IMR-90 (cell line): ENCODE measurements around the gene RAB31. TPM values are rescaled to one million over a fixed set of nuclear protein-coding genes. Genes with fewer than 3 reads are reported as not detected.

Experiments used
- ATAC-seq: fragments of 200-7000 bp; cut with Tn5 transposase; 2 replicates; pipeline ENCODE4 v1.9.1; 2020; ENCODE audit warnings: low read depth, mild to moderate bottlenecking, moderate library complexity
- BruUV-seq: library from RNA; stranded (reverse); fragments of 400-500 nt; replicated peaks from 2 replicates; lab custom pipeline; 2021; lab: Mats Ljungman, UMichigan
- CTCF ChIA-PET: fragments of 300-600 bp; formaldehyde crosslinking; extraction: SDS; loops from one replicate; lab custom pipeline; 2021; ENCODE audit warnings: antibody characterized with exemption; lab: Yijun Ruan, JAX
- POLR2A ChIA-PET: fragments of 300-600 bp; sonication (Branson Sonifier 250); formaldehyde crosslinking; loops from one replicate; lab custom pipeline; 2022; ENCODE audit warnings: antibody characterized with exemption; ENCODE audit not compliant: unreplicated experiment; lab: Charles Lee
- DNase-seq: peaks from one replicate; pipeline ENCODE4 v3.0.0; 2013
- H2AFZ ChIP-seq: replicated peaks from 2 replicates; pipeline ENCODE3; 2013; ENCODE audit warnings: low read length, mild to moderate bottlenecking; ENCODE audit not compliant: poor library complexity
- H2AK5ac ChIP-seq: 2 replicates; pipeline ENCODE4 v1.6.1; 2013; ENCODE audit warnings: low read depth, low read length, inconsistent platforms
- H2AK9ac ChIP-seq: replicated peaks from 2 replicates; pipeline ENCODE3; 2013; ENCODE audit warnings: mild to moderate bottlenecking, low read depth, low read length, moderate library complexity; ENCODE audit not compliant: poor library complexity
- H2BK120ac ChIP-seq: 2 replicates; pipeline ENCODE4 v1.6.1; 2013; ENCODE audit warnings: low read depth, low read length, inconsistent platforms
- H2BK15ac ChIP-seq: 3 replicates; pipeline ENCODE4 v1.6.1; 2013; ENCODE audit warnings: low read depth, low read length, inconsistent platforms
- H2BK20ac ChIP-seq: 2 replicates; pipeline ENCODE4 v1.6.1; 2013; ENCODE audit warnings: low read depth, mild to moderate bottlenecking, inconsistent platforms, low read length, moderate library complexity
- H2BK5ac ChIP-seq: 2 replicates; pipeline ENCODE4 v1.6.1; 2013; ENCODE audit warnings: mild to moderate bottlenecking, low read depth, low read length, inconsistent platforms; ENCODE audit not compliant: poor library complexity, severe bottlenecking
- H3K14ac ChIP-seq: replicated peaks from 2 replicates; pipeline ENCODE4 v1.6.1; 2013; ENCODE audit warnings: low read depth, low read length, inconsistent platforms
- H3K18ac ChIP-seq: 2 replicates; pipeline ENCODE4 v1.6.1; 2013; ENCODE audit warnings: low read depth, low read length, control low read depth
- H3K23ac ChIP-seq: 2 replicates; pipeline ENCODE4 v1.6.1; 2013; ENCODE audit warnings: low read depth, low read length, inconsistent platforms
- H3K27ac ChIP-seq: 2 replicates; pipeline ENCODE4 v1.5.1; 2013; ENCODE audit warnings: mild to moderate bottlenecking, control low read depth, low read length; ENCODE audit not compliant: insufficient read depth
- H3K27me3 ChIP-seq: 2 replicates; pipeline ENCODE4 v1.6.1; 2013; ENCODE audit warnings: low read length; ENCODE audit not compliant: control insufficient read depth, insufficient read depth
- H3K36me3 ChIP-seq: 2 replicates; pipeline ENCODE4 v1.6.1; 2013; ENCODE audit warnings: low read length, mixed read lengths; ENCODE audit not compliant: control insufficient read depth, insufficient read depth
- H3K4ac ChIP-seq: 2 replicates; pipeline ENCODE4 v1.6.1; 2013; ENCODE audit warnings: low read depth, low read length, inconsistent platforms
- H3K4me1 ChIP-seq: 2 replicates; pipeline ENCODE4 v1.6.1; 2013; ENCODE audit warnings: low read length, mixed read lengths; ENCODE audit not compliant: control insufficient read depth, insufficient read depth
- H3K4me2 ChIP-seq: 2 replicates; pipeline ENCODE4 v1.6.1; 2013; ENCODE audit warnings: low read depth, mild to moderate bottlenecking, control low read depth, low read length, moderate library complexity
- H3K4me3 ChIP-seq: 2 replicates; pipeline ENCODE4 v1.5.1; 2013; ENCODE audit warnings: low read depth, mild to moderate bottlenecking, control low read depth, low read length, moderate library complexity; ENCODE audit not compliant: insufficient read depth
- H3K56ac ChIP-seq: 2 replicates; pipeline ENCODE4 v1.6.1; 2013; ENCODE audit warnings: low read length, inconsistent platforms; ENCODE audit not compliant: insufficient read depth; ENCODE audit errors: extremely low read depth
- H3K79me1 ChIP-seq, 2 experiments: 2 replicates each; pipeline ENCODE4 v1.6.1; 2013; ENCODE audit warnings: low read length in 2 of 2, inconsistent platforms in 1 of 2, low read depth in 1 of 2
- H3K9ac ChIP-seq: 2 replicates; pipeline ENCODE4 v1.6.1; 2013; ENCODE audit warnings: low read depth, low read length, control low read depth
- H3K9me1 ChIP-seq: 2 replicates; pipeline ENCODE4 v1.6.1; 2013; ENCODE audit warnings: low read length, inconsistent platforms; ENCODE audit not compliant: insufficient read depth
- H3K9me3 ChIP-seq: 2 replicates; pipeline ENCODE4 v1.6.1; 2013; ENCODE audit warnings: low read length; ENCODE audit not compliant: control insufficient read depth, insufficient read depth
- H4K20me1 ChIP-seq: 2 replicates; pipeline ENCODE4 v1.6.1; 2013; ENCODE audit warnings: low read length, inconsistent platforms; ENCODE audit not compliant: insufficient read depth
- H4K5ac ChIP-seq: 2 replicates; pipeline ENCODE4 v1.6.1; 2013; ENCODE audit warnings: mild to moderate bottlenecking, low read depth, low read length, control low read depth
- H4K8ac ChIP-seq, 2 experiments: 2 replicates each; pipeline ENCODE4 v1.6.1; 2013; ENCODE audit warnings: low read depth in 2 of 2, low read length in 2 of 2, control low read depth in 1 of 2, inconsistent platforms in 1 of 2
- H4K91ac ChIP-seq: 2 replicates; pipeline ENCODE4 v1.6.1; 2013; ENCODE audit warnings: low read depth, low read length, inconsistent platforms; ENCODE audit not compliant: insufficient read depth
- CTCF ChIP-seq: conservative IDR thresholded peaks from 2 replicates; pipeline ENCODE4 v1.5.1; 2012; ENCODE audit warnings: mild to moderate bottlenecking, low read depth, low read length, improper control_type of control experiment
- MAZ ChIP-seq: IDR thresholded peaks from 2 replicates; pipeline ENCODE4 v1.6.1; 2012; ENCODE audit warnings: low read depth, mild to moderate bottlenecking, low read length, improper control_type of control experiment, moderate library complexity, borderline replicate concordance
- WGBS, 2 experiments: methylation state at CpG; one replicate each; pipeline versions ENCODE4 v1.1.5 to v1.1.7; 2013; ENCODE audit warnings: missing lambda C conversion rate in 2 of 2; ENCODE audit not compliant: insufficient read length in 1 of 2; ENCODE audit errors: extremely low coverage in 2 of 2; 5-methylcytosine and 5-hydroxymethylcytosine counted together
- dilution Hi-C: fragments of 300-500 bp; cut with HindIII; formaldehyde crosslinking; loops from one replicate; pipeline ENCODE4 v1.14.3; 2018; ENCODE audit warnings: low sequenced_read_pairs; ENCODE audit not compliant: unreplicated experiment
- in situ Hi-C: fragments of 300-500 bp; cut with MboI; formaldehyde crosslinking; loops from 3 replicates; pipeline ENCODE4 v1.14.3; 2019; ENCODE audit warnings: low sequenced_read_pairs, inconsistent platforms, mixed read lengths
- intact Hi-C: fragments of 100-400 bp; cut with micrococcal nuclease; formaldehyde crosslinking; loops from 2 replicates; pipeline ENCODE4 v1.10.0; 2022
- polyA plus RNA-seq, 3 experiments: library from polyadenylated mRNA; depleted of rRNA; stranded (reverse); fragments of >200 nt; gene quantifications; 2 replicates each; pipeline ENCODE4 v1.2.3, GENCODE V29; 2012; ENCODE audit warnings: low replicate concordance in 1 of 3
- total RNA-seq: library from RNA; depleted of rRNA; stranded (reverse); fragments of >200 nt; gene quantifications from 2 replicates; pipeline ENCODE4 v1.2.3, GENCODE V29; 2012

RAB31 gene
- total and polyA plus RNA-seq, 2 of the 4 experiments (the other 2 are of a cell fraction): 13.8 to 26.9 TPM

DNA sequence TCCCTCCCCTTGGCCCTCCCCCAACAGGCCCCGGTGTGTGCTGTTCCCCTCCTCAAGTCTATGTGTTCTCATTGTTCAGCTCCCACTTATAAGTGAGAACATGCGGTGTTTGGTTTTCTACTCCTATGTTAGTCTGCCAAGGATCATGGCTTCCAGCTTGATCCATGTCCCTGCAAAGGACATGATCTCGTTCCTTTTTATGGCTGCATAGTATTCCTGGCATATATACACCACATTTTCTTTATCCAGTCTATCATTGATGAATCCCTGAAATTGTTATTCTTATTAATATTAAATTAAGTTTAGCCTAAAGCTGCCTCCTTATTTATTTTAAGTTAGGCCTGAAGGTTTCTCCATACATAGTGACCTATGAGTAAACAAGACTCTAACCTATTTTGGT lies 18.8 kb upstream of the RAB31 start:
- no peak overlapping the region for H3K56ac ChIP-seq
- H3K23ac ChIP-seq: no peak overlapping the region
- CTCF ChIA-PET: no interaction called here
- H3K36me3 ChIP-seq: no peaks in the 10 kb centered on the region
- no peaks in the 10 kb centered on the region for H4K20me1 ChIP-seq
- no peak overlapping the region for H3K4ac ChIP-seq
- no peak overlapping the region for H3K4me3 ChIP-seq
- no peaks in the 10 kb centered on the region for H3K27me3 ChIP-seq
- H2BK120ac ChIP-seq: no peak overlapping the region
- ATAC-seq (no peak), DNase-seq (no peak)
- no peak overlapping the region for H3K27ac ChIP-seq
- H4K5ac ChIP-seq: no peak overlapping the region
- no peak overlapping the region for H4K91ac ChIP-seq
- no peaks in the 10 kb centered on the region for H3K9me3 ChIP-seq
- no peak overlapping the region for H2AK5ac ChIP-seq
- dilution Hi-C loops (no loop called here), intact Hi-C loops (loop anchor here (10.0 kb wide), 1 partner anchor 836 kb away; the partner anchor contains the start of gene NAPG), in situ Hi-C loops (no loop called here)
- H4K8ac ChIP-seq: no peak overlapping the region
- H2BK20ac ChIP-seq: no peak overlapping the region
- no peak overlapping the region for H2AK9ac ChIP-seq
- no peak overlapping the region for H2AFZ ChIP-seq
- H2BK15ac ChIP-seq: no peak overlapping the region
- no peak overlapping the region for H3K18ac ChIP-seq
- H3K79me1 ChIP-seq: no peaks in the 10 kb centered on the region; a peak in 1 of 4 replicates
- H2BK5ac ChIP-seq: no peak overlapping the region
- H3K9ac ChIP-seq: no peak overlapping the region
- TF ChIP-seq CTCF (no peak), MAZ (no peak)
- 100% methylated on average over 1 of the region's 3 CpGs; no CpG with 5 or more reads in 1 of the 2 experiments for WGBS, 2 experiments
- H3K9me1 ChIP-seq: 0 out of 2 replicates have a peak, but pooled peaks cover 4% of the 10 kb centered on the region
- no TSS peak for BruUV-seq
- POLR2A ChIA-PET: no interaction called here
- no peak overlapping the region for H3K4me2 ChIP-seq
- peaks cover 8% of the 10 kb centered on the region for H3K4me1 ChIP-seq
- no peak overlapping the region for H3K14ac ChIP-seq
